Osteoblast (primary cell): ENCODE results near the gene AHCYL2. TPM values are rescaled to one million over a fixed set of nuclear protein-coding genes. Genes with fewer than 3 reads are reported as not detected.
A peak's percentile ranks its signal among the peaks of the same experiment; 100 is the strongest.

Experiments used
- DNase-seq: peaks from one replicate; pipeline ENCODE4 v3.0.0; 2011; ENCODE audit warnings: low spot score, mixed read lengths; ENCODE audit not compliant: insufficient read length; ENCODE audit errors: missing footprints
- H2AFZ ChIP-seq: 2 replicates; pipeline ENCODE4 v1.6.0; 2011; ENCODE audit warnings: mild to moderate bottlenecking, low read length
- H3K27ac ChIP-seq: 2 replicates; pipeline ENCODE4 v1.5.1; 2011; ENCODE audit warnings: mild to moderate bottlenecking, low read depth, low read length, moderate library complexity
- H3K27me3 ChIP-seq: 2 replicates; pipeline ENCODE4 v1.6.0; 2012; ENCODE audit warnings: mild to moderate bottlenecking, control low read depth, inconsistent platforms, low read length, moderate library complexity; ENCODE audit not compliant: insufficient read depth
- H3K36me3 ChIP-seq: 2 replicates; pipeline ENCODE4 v1.5.1; 2011; ENCODE audit warnings: mild to moderate bottlenecking, low read length, control low read depth, moderate library complexity; ENCODE audit not compliant: insufficient read depth
- H3K4me1 ChIP-seq: 2 replicates; pipeline ENCODE4 v1.5.1; 2011; ENCODE audit warnings: mild to moderate bottlenecking, low read length, control low read depth, moderate library complexity; ENCODE audit not compliant: insufficient read depth
- H3K4me2 ChIP-seq: 2 replicates; pipeline ENCODE4 v1.6.0; 2011; ENCODE audit warnings: mild to moderate bottlenecking, low read length; ENCODE audit not compliant: insufficient read depth
- H3K4me3 ChIP-seq: fragments of 200-600 bp; sonication (generic); 3 replicates; pipeline ENCODE4 v1.5.1; 2012; ENCODE audit warnings: mild to moderate bottlenecking, low read length, inconsistent platforms; ENCODE audit not compliant: insufficient read depth
- H3K79me2 ChIP-seq: 2 replicates; pipeline ENCODE4 v1.6.0; 2012; ENCODE audit warnings: mild to moderate bottlenecking, low read length, control low read depth, inconsistent platforms; ENCODE audit not compliant: insufficient read depth
- H3K9me3 ChIP-seq: 2 replicates; pipeline ENCODE4 v1.5.1; 2011; ENCODE audit warnings: low read depth, low read length, control low read depth
- H4K20me1 ChIP-seq: 2 replicates; pipeline ENCODE4 v1.6.0; 2012; ENCODE audit warnings: mild to moderate bottlenecking, low read length, control low read depth; ENCODE audit not compliant: insufficient read depth
- CTCF ChIP-seq: IDR thresholded peaks from 2 replicates; pipeline ENCODE4 v1.5.1; 2011; ENCODE audit warnings: mild to moderate bottlenecking, low read depth, low read length, moderate library complexity; ENCODE audit errors: extremely low read depth
- total RNA-seq: library from RNA; depleted of rRNA; stranded (reverse); fragments of >200 nt; gene quantifications from 2 replicates; pipeline ENCODE4 v1.2.3, GENCODE V29; 2012

The AHCYL2 gene
- total RNA-seq, 1 donor, result 10.1 TPM

GRCh38 chr7:129209067-129209926 is 15.5 kb upstream of the AHCYL2 start:
- no peaks in the 10 kb centered on the region for H3K36me3 ChIP-seq
- H3K9me3 ChIP-seq, result no peaks in the 10 kb centered on the region
- H3K4me3 ChIP-seq, result no peak overlapping the region
- no peak overlapping the region for H3K4me2 ChIP-seq
- no peaks in the 10 kb centered on the region for H3K27me3 ChIP-seq
- DNase-seq, result no peak
- no peaks in the 10 kb centered on the region for H3K79me2 ChIP-seq
- no peaks in the 10 kb centered on the region for H3K4me1 ChIP-seq
- no peak overlapping the region for H2AFZ ChIP-seq
- H3K27ac ChIP-seq, result no peak overlapping the region
- peaks cover 5% of the 10 kb centered on the region for H4K20me1 ChIP-seq
- no peak for TF ChIP-seq CTCF

- Histone ChIP-seq H3K4me3 (no peak overlapping the region), H4K20me1 (peaks cover 5% of the 10 kb centered on the region), H3K27ac (no peak overlapping the region), H3K27me3 (no peaks in the 10 kb centered on the region), H2AFZ (no peak overlapping the region), H3K4me1 (no peaks in the 10 kb centered on the region), H3K79me2 (no peaks in the 10 kb centered on the region), H3K36me3 (no peaks in the 10 kb centered on the region), H3K9me3 (no peaks in the 10 kb centered on the region), H3K4me2 (no peak overlapping the region)
- peak; percentile 97 for DNase-seq
- peak; percentile 80 for TF ChIP-seq CTCF
Observed at GRCh38 chr7:129210256-129210988, 14.4 kb upstream of the AHCYL2 start.

- H3K4me1 ChIP-seq, result no peaks in the 10 kb centered on the region
- no peak overlapping the region for H3K4me3 ChIP-seq
- no peak for DNase-seq
- no peaks in the 10 kb centered on the region for H3K36me3 ChIP-seq
- no peaks in the 10 kb centered on the region for H3K79me2 ChIP-seq
- no peak overlapping the region for H3K27ac ChIP-seq
- no peak for TF ChIP-seq CTCF
- peaks cover 5% of the 10 kb centered on the region for H4K20me1 ChIP-seq
- H2AFZ ChIP-seq, result no peak overlapping the region
- no peak overlapping the region for H3K4me2 ChIP-seq
- H3K27me3 ChIP-seq, result no peaks in the 10 kb centered on the region
- no peaks in the 10 kb centered on the region for H3K9me3 ChIP-seq
Observed at GRCh38 chr7:129210989-129211312, 13.9 kb upstream of the AHCYL2 start.

GRCh38 chr7:129212126-129212525 is 12.7 kb upstream of the AHCYL2 start:
- H3K36me3 ChIP-seq, result no peaks in the 10 kb centered on the region
- H3K9me3 ChIP-seq, result no peaks in the 10 kb centered on the region
- no peak for TF ChIP-seq CTCF
- H3K4me1 ChIP-seq, result no peaks in the 10 kb centered on the region
- H3K4me2 ChIP-seq, result no peak overlapping the region
- DNase-seq, result no peak
- H3K27ac ChIP-seq, result no peak overlapping the region
- no peaks in the 10 kb centered on the region for H3K27me3 ChIP-seq
- peaks cover 5% of the 10 kb centered on the region for H4K20me1 ChIP-seq
- no peak overlapping the region for H3K4me3 ChIP-seq
- H3K79me2 ChIP-seq, result no peaks in the 10 kb centered on the region
- H2AFZ ChIP-seq, result no peak overlapping the region
